ENCODE results near the gene TSPAN5. TPM values are rescaled to one million over a fixed set of nuclear protein-coding genes. Genes with fewer than 3 reads are reported as not detected.
A peak's percentile ranks its signal among the peaks of the same experiment; 100 is the strongest.

Gene TSPAN5
- total and polyA plus RNA-seq, 5 donors from 2014 or later, result 21.2 to 52.7 (median 39.8) TPM

- H3K9me3 Mint-ChIP-seq, result no peaks in the 10 kb centered on the region
- Histone ChIP-seq H3K27me3 (ENCODE audit: control insufficient read depth, insufficient read depth, low read length) (no peaks in the 10 kb centered on the region), H3K36me3 (ENCODE audit: control insufficient read depth, insufficient read depth, low read length) (peaks cover 11% of the 10 kb centered on the region), H3K4me1 (ENCODE audit: control insufficient read depth, insufficient read depth, low read length, poor library complexity, severe bottlenecking) (peaks cover 5% of the 10 kb centered on the region), H3K4me3 (ENCODE audit: low read depth, low read length) (no peak overlapping the region), H3K9me3 (ENCODE audit: control insufficient read depth in 2 of 2, low read length in 2 of 2) (no peaks in the 10 kb centered on the region), H3K27ac (ENCODE audit: insufficient read depth, low read length, poor library complexity, severe bottlenecking) (no peak overlapping the region)
- no peak overlapping the region for H3K4me3 Mint-ChIP-seq
- peaks cover 16 to 24% (median 19%) of the 10 kb centered on the region in 4 donors for H3K4me1 Mint-ChIP-seq
- H3K36me3 Mint-ChIP-seq, result peaks cover 36% of the 10 kb centered on the region
- no peak for ATAC-seq (ENCODE audit: low read depth in 2 of 2)
- no peak overlapping the region for H3K27ac Mint-ChIP-seq
- DNase-seq, result no peak
- no peaks in the 10 kb centered on the region for H3K27me3 Mint-ChIP-seq
Measured at GRCh38 chr4:98507299-98507698, 151.1 kb downstream of the TSPAN5 start.

DNA sequence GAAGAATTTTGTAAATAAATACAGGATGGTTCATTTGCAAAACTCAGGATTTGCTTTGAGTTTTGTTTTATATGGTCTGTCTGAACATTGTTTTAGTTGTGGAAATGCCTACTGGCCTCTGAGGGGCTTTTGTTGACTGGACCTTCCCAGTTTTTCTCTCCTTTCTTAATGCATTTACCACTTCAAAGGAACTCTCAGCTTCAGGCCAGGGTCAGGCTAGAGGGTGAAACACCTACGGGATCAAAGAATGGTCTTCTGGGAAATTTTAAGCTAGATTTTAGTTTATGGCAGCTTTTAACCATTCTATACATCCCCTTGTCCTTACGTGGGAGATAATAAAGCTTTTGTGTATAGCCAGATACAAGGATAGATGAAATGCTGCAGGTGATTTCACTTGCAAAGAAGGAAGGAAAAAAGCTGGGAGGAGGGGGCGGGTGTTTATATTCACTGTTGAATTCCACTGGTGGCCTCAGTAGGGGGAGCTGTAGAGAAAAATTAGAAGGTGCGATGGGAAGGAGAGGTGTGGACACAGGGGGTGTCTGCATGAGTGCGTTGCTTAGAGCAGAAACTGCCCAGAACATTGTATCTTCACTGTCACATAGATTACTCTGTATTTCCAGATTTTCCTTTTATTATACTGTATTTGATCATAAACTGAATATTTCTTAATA is 151.8 kb downstream of the TSPAN5 start:
- Histone ChIP-seq H3K4me1 (ENCODE audit: control insufficient read depth, insufficient read depth, low read length, poor library complexity, severe bottlenecking) (peaks cover 5% of the 10 kb centered on the region), H3K4me3 (ENCODE audit: low read depth, low read length) (no peak overlapping the region), H3K9me3 (ENCODE audit: control insufficient read depth in 2 of 2, low read length in 2 of 2) (no peaks in the 10 kb centered on the region), H3K27me3 (ENCODE audit: control insufficient read depth, insufficient read depth, low read length) (no peaks in the 10 kb centered on the region), H3K27ac (ENCODE audit: insufficient read depth, low read length, poor library complexity, severe bottlenecking) (no peak overlapping the region), H3K36me3 (ENCODE audit: control insufficient read depth, insufficient read depth, low read length) (peaks cover 18% of the 10 kb centered on the region)
- peak overlapping the region in 1 of 4 donors; percentile 17 for H3K4me3 Mint-ChIP-seq
- ATAC-seq (ENCODE audit: low read depth in 2 of 2), result no peak
- no peaks in the 10 kb centered on the region for H3K27me3 Mint-ChIP-seq
- no peak for DNase-seq
- peaks cover 18 to 24% (median 21%) of the 10 kb centered on the region in 4 donors for H3K4me1 Mint-ChIP-seq
- peaks cover 42% of the 10 kb centered on the region for H3K36me3 Mint-ChIP-seq
- H3K27ac Mint-ChIP-seq, result peak overlapping the region in 2 of 3 donors; percentile 34 to 67
- H3K9me3 Mint-ChIP-seq, result peaks cover 0 to 2% (median 0%) of the 10 kb centered on the region in 7 donors

DNA sequence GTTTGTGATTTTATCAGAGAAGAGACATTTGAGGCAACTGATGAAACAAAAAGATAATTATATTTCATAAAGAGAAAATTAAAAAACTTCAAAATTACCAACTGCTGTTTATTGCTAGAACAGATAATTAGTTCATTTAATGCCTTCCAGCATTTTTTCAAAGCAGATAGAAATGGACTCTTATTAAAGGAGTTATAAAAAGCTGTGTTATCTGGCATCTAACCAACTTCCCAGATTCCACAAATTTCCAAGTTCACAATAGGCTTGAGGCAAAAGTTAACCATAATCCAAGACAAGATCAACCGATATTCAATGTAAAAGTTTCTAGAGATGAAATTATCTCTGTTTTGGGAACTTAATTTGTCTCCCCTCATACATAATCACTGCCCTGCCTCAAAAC is 152.4 kb downstream of the TSPAN5 start:
- peaks cover 3% of the 10 kb centered on the region for H3K4me1 ChIP-seq (ENCODE audit: control insufficient read depth, insufficient read depth, low read length, poor library complexity, severe bottlenecking)
- no peak overlapping the region for H3K27ac ChIP-seq (ENCODE audit: insufficient read depth, low read length, poor library complexity, severe bottlenecking)
- ATAC-seq (ENCODE audit: low read depth in 2 of 2) (no peak), DNase-seq (no peak)
- H3K4me3 ChIP-seq (ENCODE audit: low read depth, low read length), result no peak overlapping the region
- Mint-ChIP-seq H3K36me3 (peaks cover 46% of the 10 kb centered on the region), H3K9me3 (peaks cover 0 to 2% (median 0%) of the 10 kb centered on the region in 7 donors), H3K4me3 (no peak overlapping the region), H3K27ac (no peak overlapping the region), H3K27me3 (no peaks in the 10 kb centered on the region), H3K4me1 (peaks cover 13 to 21% (median 20%) of the 10 kb centered on the region in 4 donors)
- H3K9me3 ChIP-seq (ENCODE audit: control insufficient read depth in 2 of 2, low read length in 2 of 2), result no peaks in the 10 kb centered on the region
- H3K27me3 ChIP-seq (ENCODE audit: control insufficient read depth, insufficient read depth, low read length), result no peaks in the 10 kb centered on the region
- peaks cover 18% of the 10 kb centered on the region for H3K36me3 ChIP-seq (ENCODE audit: control insufficient read depth, insufficient read depth, low read length)

DNA sequence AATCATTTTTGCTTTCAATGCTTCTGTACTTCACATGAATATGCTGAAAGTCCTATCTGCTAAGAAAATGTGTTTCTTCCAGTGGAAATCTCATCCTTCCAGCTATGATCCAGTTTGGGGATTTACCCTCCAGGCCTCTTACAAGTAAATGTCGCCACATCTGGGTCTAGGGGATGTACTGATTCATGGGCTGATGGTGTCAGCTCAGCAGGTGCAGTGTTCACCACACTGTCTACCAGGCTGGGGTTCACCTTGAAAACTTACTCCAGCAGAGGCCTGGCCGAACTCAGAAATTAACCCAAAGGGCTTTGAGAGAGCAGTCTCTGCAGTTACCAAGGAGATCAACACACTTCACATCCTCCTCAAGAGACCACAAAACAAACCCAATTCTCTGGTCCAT is 154.3 kb downstream of the TSPAN5 start:
- peaks cover 6 to 12% (median 12%) of the 10 kb centered on the region in 4 donors for H3K4me1 Mint-ChIP-seq

GRCh38 chr4:98503676-98504075 is 154.7 kb downstream of the TSPAN5 start:
- ATAC-seq (ENCODE audit: low read depth in 2 of 2), result no peak
- Histone ChIP-seq H3K4me3 (ENCODE audit: low read depth, low read length) (no peak overlapping the region), H3K4me1 (ENCODE audit: control insufficient read depth, insufficient read depth, low read length, poor library complexity, severe bottlenecking) (no peaks in the 10 kb centered on the region), H3K27ac (ENCODE audit: insufficient read depth, low read length, poor library complexity, severe bottlenecking) (no peak overlapping the region), H3K27me3 (ENCODE audit: control insufficient read depth, insufficient read depth, low read length) (no peaks in the 10 kb centered on the region), H3K36me3 (ENCODE audit: control insufficient read depth, insufficient read depth, low read length) (peaks cover 18% of the 10 kb centered on the region), H3K9me3 (ENCODE audit: control insufficient read depth in 2 of 2, low read length in 2 of 2) (no peaks in the 10 kb centered on the region)
- Mint-ChIP-seq H3K4me3 (no peak overlapping the region), H3K9me3 (peaks cover 0 to 2% (median 0%) of the 10 kb centered on the region in 7 donors), H3K36me3 (peaks cover 51% of the 10 kb centered on the region), H3K4me1 (peaks cover 7 to 12% (median 10%) of the 10 kb centered on the region in 4 donors), H3K27ac (no peak overlapping the region), H3K27me3 (no peaks in the 10 kb centered on the region)
- no peak for DNase-seq

More for the DNA sequence above, 154.3 kb downstream of the TSPAN5 start:
- H3K36me3 ChIP-seq (ENCODE audit: control insufficient read depth, insufficient read depth, low read length), result peaks cover 18% of the 10 kb centered on the region
- no peak overlapping the region for H3K27ac ChIP-seq (ENCODE audit: insufficient read depth, low read length, poor library complexity, severe bottlenecking)
- H3K9me3 ChIP-seq (ENCODE audit: control insufficient read depth in 2 of 2, low read length in 2 of 2), result no peaks in the 10 kb centered on the region
- H3K4me3 ChIP-seq (ENCODE audit: low read depth, low read length), result no peak overlapping the region
- no peaks in the 10 kb centered on the region for H3K27me3 Mint-ChIP-seq
- no peaks in the 10 kb centered on the region for H3K4me1 ChIP-seq (ENCODE audit: control insufficient read depth, insufficient read depth, low read length, poor library complexity, severe bottlenecking)
- ATAC-seq (ENCODE audit: low read depth in 2 of 2), result no peak
- no peaks in the 10 kb centered on the region for H3K27me3 ChIP-seq (ENCODE audit: control insufficient read depth, insufficient read depth, low read length)
- no peak overlapping the region for H3K4me3 Mint-ChIP-seq
- H3K36me3 Mint-ChIP-seq, result peaks cover 51% of the 10 kb centered on the region
- DNase-seq, result no peak
- peaks cover 0 to 2% (median 0%) of the 10 kb centered on the region in 7 donors for H3K9me3 Mint-ChIP-seq
- peak overlapping the region in 1 of 3 donors; percentile 52 for H3K27ac Mint-ChIP-seq

DNA sequence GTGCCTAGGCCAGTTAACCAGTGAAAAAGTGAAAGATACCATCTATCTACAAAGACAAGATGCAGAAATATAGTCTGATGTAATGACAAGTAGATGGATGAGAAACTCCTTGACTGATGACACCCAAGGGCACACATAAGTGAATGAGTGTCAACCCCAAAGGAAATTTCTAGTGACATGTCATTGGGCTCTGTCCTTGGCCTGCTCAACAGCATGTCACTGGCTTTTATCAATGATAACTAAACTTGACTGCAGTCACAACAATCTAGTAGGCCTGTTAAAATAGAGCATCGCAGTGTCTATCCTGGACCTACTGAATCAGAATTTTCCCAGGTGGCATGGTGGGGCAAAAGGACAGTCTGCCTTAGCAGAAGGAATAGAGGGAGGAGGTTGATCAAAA is 155.8 kb downstream of the TSPAN5 start:
- H3K36me3 ChIP-seq (ENCODE audit: control insufficient read depth, insufficient read depth, low read length), result peaks cover 18% of the 10 kb centered on the region
- no peak overlapping the region for H3K27ac ChIP-seq (ENCODE audit: insufficient read depth, low read length, poor library complexity, severe bottlenecking)
- H3K4me1 ChIP-seq (ENCODE audit: control insufficient read depth, insufficient read depth, low read length, poor library complexity, severe bottlenecking), result no peaks in the 10 kb centered on the region
- H3K4me1 Mint-ChIP-seq, result peaks cover 10 to 12% (median 11%) of the 10 kb centered on the region in 4 donors
- H3K27me3 Mint-ChIP-seq, result no peaks in the 10 kb centered on the region
- H3K27me3 ChIP-seq (ENCODE audit: control insufficient read depth, insufficient read depth, low read length), result no peaks in the 10 kb centered on the region
- peaks cover 0 to 2% (median 0%) of the 10 kb centered on the region in 7 donors for H3K9me3 Mint-ChIP-seq
- no peak overlapping the region for H3K4me3 ChIP-seq (ENCODE audit: low read depth, low read length)
- peaks cover 49% of the 10 kb centered on the region for H3K36me3 Mint-ChIP-seq
- no peaks in the 10 kb centered on the region for H3K9me3 ChIP-seq (ENCODE audit: control insufficient read depth in 2 of 2, low read length in 2 of 2)
- DNase-seq (no peak), ATAC-seq (ENCODE audit: low read depth in 2 of 2) (no peak)
- no peak overlapping the region for H3K27ac Mint-ChIP-seq
- H3K4me3 Mint-ChIP-seq, result no peak overlapping the region

DNA sequence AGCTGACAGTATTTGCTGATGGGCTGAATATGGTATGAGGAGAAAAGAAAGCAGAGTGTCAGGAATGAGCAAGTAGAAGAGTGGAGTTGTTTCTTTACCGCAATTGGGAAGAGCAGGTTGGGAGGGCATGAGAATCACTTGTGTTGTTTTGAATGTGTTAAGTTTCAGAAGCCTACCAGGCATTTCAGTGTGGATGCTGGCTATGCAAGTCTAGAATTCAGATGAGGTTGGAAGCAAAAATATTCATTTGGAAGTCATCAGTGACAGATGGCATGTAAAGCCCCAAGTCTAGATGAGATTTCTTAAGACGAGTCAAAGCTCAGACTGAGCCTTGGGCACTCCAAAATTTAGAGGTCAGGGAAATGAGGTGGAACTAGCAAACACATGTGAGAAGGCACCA is 156.4 kb downstream of the TSPAN5 start:
- Histone ChIP-seq H3K4me3 (ENCODE audit: low read depth, low read length) (no peak overlapping the region), H3K27me3 (ENCODE audit: control insufficient read depth, insufficient read depth, low read length) (no peaks in the 10 kb centered on the region), H3K27ac (ENCODE audit: insufficient read depth, low read length, poor library complexity, severe bottlenecking) (no peak overlapping the region), H3K4me1 (ENCODE audit: control insufficient read depth, insufficient read depth, low read length, poor library complexity, severe bottlenecking) (no peaks in the 10 kb centered on the region), H3K36me3 (ENCODE audit: control insufficient read depth, insufficient read depth, low read length) (peaks cover 18% of the 10 kb centered on the region), H3K9me3 (ENCODE audit: control insufficient read depth in 2 of 2, low read length in 2 of 2) (no peaks in the 10 kb centered on the region)
- no peak for ATAC-seq (ENCODE audit: low read depth in 2 of 2)
- Mint-ChIP-seq H3K4me1 (peaks cover 11 to 16% (median 13%) of the 10 kb centered on the region in 4 donors), H3K4me3 (no peak overlapping the region), H3K9me3 (peaks cover 0 to 4% (median 0%) of the 10 kb centered on the region in 7 donors), H3K27me3 (no peaks in the 10 kb centered on the region), H3K27ac (peak overlapping the region in 1 of 3 donors; percentile 9), H3K36me3 (peaks cover 52% of the 10 kb centered on the region)
- no peak for DNase-seq

DNA sequence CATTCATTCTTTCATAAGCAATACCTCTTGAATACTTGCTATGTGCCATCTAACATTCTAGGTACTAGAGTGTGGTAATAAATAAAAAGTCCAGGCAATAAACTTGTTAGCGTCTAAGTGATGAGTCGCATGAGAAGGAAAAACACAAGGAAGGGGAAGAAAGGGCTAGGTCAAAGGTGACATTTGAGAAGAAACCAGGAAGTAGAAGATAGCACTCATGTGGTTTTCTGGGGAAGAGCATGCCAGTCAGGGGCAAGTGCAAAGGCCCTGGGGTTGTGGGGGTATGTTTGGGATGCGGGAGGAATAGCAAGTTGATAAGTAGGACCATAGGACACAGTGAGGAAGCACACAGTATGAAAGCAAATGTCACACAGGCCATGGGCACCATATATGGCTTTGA is 157.0 kb downstream of the TSPAN5 start:
- Mint-ChIP-seq H3K27ac (no peak overlapping the region), H3K36me3 (peaks cover 50% of the 10 kb centered on the region), H3K4me3 (no peak overlapping the region), H3K27me3 (no peaks in the 10 kb centered on the region), H3K4me1 (peaks cover 10 to 16% (median 14%) of the 10 kb centered on the region in 4 donors), H3K9me3 (peaks cover 0 to 4% (median 0%) of the 10 kb centered on the region in 7 donors)
- H3K36me3 ChIP-seq (ENCODE audit: control insufficient read depth, insufficient read depth, low read length), result peaks cover 18% of the 10 kb centered on the region
- no peak overlapping the region for H3K4me3 ChIP-seq (ENCODE audit: low read depth, low read length)
- H3K27ac ChIP-seq (ENCODE audit: insufficient read depth, low read length, poor library complexity, severe bottlenecking), result no peak overlapping the region
- no peaks in the 10 kb centered on the region for H3K27me3 ChIP-seq (ENCODE audit: control insufficient read depth, insufficient read depth, low read length)
- H3K9me3 ChIP-seq (ENCODE audit: control insufficient read depth in 2 of 2, low read length in 2 of 2), result no peaks in the 10 kb centered on the region
- H3K4me1 ChIP-seq (ENCODE audit: control insufficient read depth, insufficient read depth, low read length, poor library complexity, severe bottlenecking), result no peaks in the 10 kb centered on the region
- ATAC-seq (ENCODE audit: low read depth in 2 of 2) (no peak), DNase-seq (no peak)

Measured in CD4-positive, CD25-positive, alpha-beta regulatory T cell (primary cell).